Activated T-cell treated with anti-CD3 and anti-CD28 coated beads for 24 hours (primary cell): ENCODE measurements around the gene ABCA13.
"Not testable (repeated sequence)": the region's sequence is repeated elsewhere in the genome, so short reads cannot be mapped to it uniquely, and the experiment has no call there.

Experiments
- DNase-seq: peaks from one replicate; pipeline ENCODE4 v3.0.0-alpha.2; 2020; ENCODE audit warnings: low read depth

The ABCA13 gene

DNA sequence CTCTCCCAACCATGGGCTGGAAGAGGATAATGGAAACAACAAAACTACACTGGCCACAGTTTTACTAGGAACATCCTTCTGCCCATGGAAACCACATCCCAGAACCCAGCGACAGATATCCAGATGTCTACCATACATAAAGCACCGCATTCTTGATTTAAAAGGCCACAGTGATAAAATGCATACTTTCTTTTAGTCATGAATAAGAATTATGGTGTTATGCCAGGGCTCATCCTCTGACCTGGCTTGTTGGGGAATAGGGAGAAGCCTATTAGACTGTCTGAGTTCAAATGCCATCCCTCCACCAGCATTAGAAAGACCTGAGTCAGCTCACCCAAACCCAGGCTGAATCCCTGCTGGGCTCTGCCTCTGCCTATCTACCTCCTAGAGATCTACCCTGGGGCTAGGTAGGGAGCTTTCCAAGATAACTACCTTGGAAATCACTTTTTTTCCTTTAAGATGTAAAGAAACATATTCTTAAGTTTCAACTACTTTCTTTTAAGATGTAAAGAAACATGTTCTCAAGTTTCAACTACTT lies 5.2 kb downstream of the ABCA13 start:
- DNase-seq, result no peak

DNA sequence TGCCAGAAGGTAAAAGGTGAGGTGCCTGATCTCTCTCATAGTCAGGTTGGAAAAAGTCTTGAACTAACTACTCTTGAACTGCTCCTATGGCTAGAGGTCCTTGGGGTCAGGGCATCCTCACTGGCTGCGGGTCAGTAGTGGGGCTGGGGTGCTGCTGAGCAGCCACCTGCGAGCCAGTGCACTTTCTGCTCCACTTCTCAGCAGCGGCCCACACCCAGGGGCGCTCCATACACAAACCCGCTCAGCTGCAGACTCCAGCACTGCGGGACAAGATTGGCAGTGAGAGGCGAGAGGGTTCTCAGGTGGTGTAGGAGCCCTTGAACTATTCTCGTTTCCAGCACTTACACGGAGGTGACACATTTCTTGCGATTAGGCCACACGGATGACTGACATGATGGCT lies 6.0 kb downstream of the ABCA13 start:
- DNase-seq, result no peak

DNA sequence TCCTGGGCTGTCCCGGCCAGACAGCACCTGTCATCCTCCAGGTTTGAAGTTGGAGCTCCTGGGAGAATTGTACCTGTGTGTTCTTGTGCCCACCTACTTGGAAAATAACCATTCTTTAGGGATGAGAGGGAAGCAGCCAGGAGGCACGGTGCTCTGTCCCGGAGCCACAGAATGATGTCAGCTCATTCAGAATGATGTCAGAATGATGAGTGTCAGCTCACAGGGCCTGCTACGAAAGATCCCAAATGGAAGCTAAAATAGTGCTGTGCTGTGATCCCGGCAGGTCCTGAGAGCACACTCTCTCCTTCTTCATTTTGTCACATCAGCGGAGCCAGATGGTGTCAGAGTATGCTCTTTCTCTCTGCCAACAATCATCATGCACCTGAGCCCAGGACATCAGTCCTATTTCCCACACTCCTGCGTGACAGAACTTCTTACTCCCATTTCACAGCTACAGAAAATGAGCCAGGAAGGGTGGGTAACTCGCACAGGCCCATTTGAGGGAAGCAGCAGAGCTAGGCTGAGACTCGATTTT lies 8.3 kb downstream of the ABCA13 start:
- DNase-seq, result no peak

DNA sequence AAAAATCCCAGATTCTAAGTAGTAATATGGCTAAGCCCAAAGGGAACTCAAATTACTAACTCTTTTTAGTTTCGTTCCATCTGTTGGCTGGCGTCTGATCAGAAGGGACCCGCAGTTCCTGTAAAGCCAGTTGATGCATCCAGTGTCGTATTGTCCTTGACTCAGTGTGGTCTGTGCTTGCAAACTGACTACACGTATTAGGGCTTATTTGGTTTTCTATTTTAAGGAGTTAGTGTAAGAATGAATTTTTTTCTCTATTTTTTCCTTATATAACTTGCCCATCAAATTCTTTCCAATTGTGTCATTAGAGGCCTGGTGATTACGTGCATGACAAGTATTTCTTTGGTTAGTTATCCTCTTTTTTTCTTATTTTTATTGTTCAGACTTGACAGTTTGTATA lies 9.7 kb downstream of the ABCA13 start:
- DNase-seq, result no peak

DNA sequence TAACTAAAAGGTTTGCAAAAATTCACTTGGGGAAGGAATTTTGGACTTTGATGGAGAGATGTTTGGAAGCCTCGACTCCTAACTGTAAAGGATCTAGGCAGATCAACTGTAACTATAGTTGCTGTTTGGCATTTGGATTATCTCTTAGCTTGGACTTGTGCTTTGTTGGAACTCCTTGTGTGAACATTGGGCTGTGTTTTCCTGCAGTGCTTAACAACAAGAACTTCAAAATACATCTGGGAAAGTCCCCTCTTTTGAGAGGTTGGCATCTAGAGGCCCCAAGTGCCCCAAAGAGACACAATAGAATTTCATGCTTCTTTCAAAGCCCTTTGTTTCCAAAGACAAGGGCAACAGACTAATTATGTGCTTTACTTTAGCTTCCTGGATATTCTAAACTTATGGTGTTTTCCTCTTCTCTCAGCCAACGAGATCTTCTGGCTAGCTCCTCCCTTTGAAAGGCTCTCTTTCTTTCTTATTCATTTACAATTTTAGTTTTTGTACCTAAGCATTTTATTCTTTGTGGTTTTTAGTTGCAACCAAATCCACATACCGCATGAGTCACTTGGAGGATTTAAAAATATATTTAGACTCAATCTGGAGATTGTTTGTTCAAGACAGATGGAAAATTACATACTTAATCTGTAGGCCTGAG lies 11.6 kb downstream of the ABCA13 start:
- no peak for DNase-seq

DNA sequence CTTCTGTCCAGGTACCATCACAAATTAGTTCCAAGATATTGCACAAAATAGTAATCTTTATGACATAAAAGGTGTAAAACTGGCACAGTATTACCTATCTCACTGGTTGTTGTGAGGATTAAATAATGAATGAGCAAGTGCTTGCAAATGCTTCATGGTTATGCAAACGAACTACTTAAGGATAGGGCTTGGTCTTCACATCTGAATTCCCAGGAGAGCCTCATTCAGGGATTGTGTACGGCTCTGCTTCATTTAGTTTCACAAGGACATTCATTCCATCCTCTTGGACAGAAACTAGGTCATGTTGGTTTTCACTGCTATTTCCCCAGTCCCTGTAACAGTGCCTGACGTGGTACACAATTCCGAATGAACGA lies 12.1 kb downstream of the ABCA13 start:
- no peak for DNase-seq

DNA sequence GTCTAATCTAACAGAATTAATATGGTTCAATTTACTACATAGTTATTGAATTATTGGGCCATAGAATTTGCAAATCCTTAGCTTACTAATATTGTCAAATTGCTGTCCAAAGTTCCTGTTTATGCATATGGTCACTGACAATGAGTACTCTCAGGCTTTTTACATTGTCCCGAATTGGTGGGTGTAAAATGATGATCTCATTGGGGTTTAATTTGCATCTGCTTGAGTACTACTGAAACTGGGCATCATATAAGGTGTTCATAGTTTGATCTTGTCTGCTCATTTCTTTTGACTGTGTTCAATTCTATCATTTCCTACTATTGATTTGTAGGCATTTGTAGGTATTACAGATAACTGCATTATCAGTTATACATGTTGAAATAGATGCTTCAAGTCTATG lies 12.7 kb downstream of the ABCA13 start:
- DNase-seq, result no peak

DNA sequence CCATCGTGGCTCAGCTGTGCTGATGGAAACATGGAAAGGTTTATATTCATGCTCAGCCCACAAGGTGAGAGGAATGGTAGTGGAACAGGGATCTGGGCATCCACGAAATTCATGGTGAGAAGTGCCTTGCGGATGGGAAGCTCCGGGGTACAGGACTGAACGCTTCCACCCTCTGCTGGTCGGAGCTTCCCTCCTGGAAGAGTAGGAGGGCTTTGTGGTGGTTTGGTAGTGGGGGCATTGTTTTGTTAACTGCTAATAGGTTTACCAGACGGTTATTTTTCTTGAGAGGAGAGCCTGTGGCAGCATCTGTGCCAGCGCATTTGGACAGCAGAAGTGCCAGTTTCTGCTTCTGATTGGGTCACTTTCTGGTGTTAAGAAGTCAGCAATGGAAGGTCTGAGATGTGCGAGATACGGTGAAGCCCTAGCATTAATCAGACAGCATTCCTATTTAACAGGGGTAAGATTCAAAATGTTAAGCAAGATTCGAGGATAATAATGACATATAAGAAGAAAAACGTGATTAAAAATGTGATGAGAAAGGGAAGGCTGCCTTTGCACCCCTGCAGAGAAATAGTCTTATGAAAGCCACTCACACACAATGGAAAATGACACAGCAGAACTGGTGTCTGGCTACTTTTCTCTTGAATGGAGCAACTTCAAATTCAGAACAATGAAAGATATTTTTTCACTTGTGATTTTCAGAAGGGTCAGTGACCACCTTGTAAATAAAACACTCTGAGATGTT lies 17.7 kb downstream of the ABCA13 start:
- no peak for DNase-seq

DNA sequence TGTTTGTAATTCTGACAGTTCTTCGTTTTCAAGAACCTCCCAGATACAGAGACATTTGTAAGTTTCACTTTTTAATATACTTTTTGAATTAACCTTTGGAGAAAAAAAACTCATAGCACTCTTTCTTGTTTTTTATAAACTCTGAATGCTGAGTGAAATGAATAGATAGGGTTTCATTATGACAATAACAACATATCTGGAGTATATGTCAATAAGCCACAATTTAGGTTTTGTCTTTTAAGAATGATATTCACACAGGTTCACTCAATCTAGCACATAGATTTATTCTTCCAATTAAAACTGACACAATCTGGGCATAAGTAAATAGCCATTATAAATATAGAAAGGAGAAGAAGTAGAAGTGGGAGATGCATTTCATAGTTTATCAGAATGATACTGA lies 21.7 kb downstream of the ABCA13 start:
- DNase-seq, result no peak

DNA sequence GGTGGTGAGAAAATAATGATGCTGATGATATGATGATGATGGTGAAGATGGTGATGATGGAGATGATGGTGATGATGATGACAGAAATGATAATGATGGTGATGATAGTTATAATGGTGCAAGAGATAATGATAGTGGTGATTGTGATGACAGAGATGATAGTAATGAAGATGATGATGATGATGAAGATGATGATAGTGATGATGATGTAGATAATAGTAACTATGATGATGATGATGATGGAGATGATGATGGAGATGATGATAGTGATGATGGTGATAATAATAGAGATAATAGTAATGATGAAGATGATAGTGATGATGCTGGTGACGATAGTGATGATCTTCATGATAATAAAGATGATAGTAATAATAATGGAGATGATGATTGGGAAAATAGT lies 22.2 kb downstream of the ABCA13 start:
- DNase-seq, result no peak

DNA sequence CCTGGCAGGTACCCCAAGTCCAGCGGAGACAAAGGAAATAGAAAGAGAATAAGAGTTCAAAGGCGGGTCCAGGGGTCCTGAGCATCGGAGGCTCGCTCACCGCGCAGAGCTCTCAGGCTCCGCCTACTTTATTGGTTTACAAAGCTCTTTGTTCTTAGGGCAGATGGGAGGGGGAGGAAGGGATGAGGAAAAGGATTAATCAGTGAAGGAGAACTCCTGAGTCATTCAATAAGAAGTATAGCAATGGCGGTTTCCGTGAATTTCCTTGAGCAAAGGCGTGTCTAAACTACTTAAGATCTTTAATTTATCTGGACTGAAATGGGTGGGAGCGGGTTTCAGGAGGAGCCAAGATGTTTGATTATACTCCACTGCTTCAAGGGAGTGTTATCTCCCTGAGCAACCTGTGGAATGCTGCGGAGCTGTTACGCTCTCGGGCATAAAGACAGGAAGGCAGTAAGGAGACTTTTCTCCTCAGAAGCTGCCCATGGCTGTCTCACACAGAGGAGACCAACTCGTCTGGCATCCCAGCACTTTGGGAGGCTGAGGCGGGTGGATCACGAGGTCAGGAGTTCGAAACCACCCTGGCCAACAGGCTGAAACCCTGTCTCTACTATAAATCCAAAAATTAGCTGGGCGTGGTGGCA lies 29.8 kb downstream of the ABCA13 start:
- DNase-seq, result not testable (repeated sequence)

DNA sequence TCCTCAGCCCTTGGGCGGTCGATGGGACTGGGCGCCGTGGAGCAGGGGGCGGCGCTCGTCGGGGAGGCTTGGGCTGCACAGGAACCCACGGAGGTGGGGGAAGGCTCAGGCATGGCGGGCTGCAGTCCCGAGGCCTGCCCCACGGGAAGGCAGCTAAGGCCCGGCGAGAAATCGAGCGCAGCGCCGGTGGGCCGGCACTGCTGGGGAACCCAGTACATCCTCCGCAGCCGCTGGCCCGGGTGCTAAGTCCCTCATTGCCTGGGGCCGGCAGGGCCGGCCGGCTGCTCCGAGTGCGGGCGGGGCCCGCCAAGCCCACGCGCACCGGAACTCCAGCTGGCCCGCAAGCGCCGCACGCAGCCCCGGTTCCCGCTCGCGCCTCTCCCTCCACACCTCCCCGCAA lies 31.7 kb downstream of the ABCA13 start:
- not testable (repeated sequence) for DNase-seq

DNA sequence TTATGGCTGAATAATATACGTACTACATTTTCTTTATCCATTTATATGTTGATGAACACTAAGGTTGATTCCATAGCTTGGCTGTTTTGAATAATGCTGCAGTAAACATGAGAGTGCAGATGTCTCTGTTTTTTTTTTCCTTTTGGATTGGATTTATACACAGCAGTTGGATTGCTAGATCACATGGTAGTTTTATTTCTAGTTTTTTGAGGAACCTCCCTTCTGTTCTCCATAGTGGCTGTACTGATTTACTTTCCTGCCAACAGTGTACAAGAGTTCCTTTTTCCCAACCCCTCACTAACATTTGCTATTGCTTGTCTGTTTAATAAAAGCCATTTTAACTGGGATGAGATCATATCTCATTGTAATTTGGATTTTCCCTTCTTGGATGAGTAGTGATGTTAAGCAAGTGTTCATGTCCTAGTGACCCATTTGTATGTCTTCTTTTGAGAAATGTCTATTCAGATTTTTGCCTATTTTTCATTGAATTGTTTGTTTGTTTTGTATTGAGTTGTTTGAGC lies 36.0 kb downstream of the ABCA13 start:
- no peak for DNase-seq

DNA sequence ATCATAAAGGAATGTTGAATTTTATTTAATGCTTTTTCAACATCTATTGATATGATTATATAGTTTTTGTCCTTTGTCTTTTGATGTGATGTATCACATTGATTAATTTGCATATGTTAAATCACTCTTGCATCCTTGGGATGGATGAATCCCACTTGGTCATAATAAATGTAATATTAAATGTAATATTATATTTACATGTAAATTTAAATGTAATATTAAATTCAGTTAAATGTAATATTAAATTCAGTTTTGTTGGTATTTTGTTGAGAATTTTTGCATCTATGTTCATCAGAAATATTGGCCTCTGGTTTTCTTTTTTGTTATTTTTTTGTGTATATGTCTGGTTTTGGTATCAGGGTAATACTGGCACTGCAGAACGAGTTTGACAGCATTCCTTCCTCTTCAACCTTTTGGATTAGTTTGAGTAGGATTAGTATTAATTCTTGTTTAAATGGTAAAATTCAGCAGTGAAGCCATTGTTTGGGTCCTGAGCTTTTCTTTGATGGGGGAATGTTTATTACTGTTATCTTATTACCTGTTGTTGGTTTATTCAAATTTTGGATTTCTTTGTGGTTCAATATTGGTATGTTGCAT lies 37.8 kb downstream of the ABCA13 start:
- no peak for DNase-seq

DNA sequence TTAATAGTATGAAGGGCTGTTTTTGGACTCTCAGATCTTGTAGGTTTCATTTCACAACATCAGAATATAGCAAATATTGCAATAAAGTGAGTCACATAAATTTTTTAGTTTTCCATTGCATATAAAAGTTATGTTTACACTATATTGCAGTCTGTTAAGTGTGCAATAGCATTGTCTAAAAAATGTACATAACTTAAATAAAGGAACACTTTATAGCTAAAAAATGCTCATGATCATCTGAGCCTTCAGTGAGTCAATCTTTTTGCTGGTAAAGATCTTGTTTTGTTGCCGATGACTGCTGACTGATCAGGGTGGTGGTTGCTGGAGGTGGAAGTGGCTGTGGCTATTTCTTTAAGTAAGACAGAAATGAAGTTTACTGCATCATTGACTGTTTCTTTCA lies 42.0 kb downstream of the ABCA13 start:
- DNase-seq, result no peak

DNA sequence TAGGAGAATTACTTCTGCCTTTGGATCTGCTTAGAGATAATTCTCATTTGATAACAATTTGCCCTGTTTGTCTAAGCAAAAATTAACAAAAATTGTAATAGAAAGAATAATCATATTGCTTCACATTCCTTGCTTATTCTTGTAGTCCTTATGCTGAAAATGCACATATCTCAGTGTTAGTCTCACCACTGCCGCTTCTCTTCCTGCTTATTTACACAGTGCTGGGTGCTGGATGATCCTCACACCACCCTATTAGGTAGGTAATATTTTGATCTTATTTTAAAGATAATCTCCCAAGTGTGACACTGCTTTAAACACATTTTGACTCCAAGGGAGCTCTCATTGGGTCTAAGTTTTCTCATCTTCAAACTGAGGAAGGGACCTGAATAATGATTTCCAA lies 46.0 kb downstream of the ABCA13 start:
- DNase-seq, result no peak

DNA sequence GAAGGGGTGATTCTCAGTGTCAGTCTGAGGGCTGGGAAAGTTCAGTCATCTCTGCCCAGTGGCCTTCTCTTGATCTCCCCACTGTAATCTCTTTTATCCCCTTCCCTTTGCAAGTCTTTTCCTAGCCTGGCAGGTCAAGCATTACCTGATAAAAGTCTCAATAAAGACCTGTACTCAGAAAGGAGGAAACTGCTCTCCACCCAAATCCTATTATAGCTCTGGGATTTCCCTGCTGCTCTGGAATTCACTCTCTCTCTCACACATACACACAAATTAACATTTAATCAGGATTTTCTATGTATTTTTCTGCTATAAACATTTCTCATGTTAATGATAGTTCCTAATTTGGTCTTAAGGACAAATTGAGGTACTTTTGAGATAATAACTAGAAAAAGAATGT lies 46.5 kb downstream of the ABCA13 start:
- DNase-seq, result no peak

DNA sequence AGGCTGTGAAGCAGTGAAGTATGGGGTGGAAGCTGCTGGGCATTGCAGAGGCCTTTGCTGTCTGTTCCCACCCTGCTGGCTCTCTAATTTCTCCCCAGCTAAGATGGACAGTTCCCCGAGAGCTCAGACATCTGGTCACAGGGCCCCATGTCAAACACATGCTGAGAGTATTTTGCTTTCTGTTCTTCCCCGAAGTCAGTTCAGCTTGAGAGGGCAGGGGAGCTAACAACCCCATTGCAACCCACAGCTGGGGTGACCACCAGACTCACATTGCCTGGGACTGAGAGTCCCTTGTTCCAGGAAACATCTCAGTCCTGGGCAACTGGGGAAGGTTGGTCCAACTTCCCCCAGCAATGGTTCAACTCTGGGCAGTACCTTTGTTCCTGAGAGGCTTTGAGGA lies 52.8 kb downstream of the ABCA13 start:
- no peak for DNase-seq

DNA sequence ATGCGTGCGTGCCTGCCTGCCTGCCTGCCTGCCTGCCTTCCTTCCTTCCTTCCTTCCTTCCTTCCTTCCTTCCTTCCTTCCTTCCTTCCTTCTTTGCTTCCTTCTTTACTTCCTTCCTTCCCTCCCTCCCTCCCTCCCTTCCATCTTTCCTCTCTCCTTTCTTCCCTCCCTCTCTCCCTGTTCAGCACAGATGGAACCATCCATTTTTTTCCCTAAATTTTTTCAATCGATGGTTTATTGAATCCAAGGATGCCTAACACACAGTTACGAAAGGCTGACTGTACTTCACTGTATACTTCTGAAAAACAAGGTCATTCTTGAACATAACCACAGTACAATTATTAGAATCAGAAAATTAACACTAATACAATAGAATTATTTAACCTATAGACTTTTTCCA lies 53.8 kb downstream of the ABCA13 start:
- DNase-seq, result no peak

DNA sequence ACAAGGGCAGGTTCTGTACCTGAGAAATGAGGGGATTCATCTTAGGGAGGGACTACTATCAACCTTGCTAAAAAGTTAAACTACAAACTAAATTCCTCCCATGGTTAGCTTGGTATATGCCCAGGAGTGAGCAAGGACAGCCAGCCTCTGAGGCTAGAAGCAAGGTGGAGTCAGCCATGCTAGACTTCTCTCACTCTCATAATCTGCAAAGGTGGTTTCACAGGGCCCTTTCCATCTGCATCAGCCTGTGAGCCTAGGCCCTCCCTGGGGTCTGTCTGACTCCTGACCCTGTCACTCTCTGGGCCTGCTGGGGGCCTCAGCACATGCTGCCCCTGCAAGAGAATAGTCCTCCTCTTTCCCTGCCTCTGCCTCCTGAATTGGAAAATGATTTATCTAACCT lies 66.1 kb downstream of the ABCA13 start:
- no peak for DNase-seq

DNA sequence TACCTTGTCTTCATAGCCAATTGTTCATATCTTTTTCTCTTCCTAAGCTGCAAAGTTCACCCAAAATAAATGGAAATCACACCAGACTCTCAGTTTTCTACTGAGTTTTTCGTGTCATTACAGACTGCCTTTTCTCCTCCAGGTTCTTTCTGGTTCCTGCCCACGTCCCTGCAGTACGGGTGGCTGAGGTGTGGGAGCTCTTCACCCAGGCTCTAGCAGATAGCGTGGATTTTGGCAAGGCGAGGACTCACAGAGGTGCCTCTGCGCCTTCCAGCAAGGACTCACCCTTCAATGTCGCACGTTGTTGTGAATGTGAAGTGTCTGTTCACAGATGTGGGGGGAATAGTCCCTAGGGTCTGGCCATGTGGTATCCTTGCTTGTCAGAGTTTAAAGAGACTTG lies 71.6 kb downstream of the ABCA13 start:
- no peak for DNase-seq

DNA sequence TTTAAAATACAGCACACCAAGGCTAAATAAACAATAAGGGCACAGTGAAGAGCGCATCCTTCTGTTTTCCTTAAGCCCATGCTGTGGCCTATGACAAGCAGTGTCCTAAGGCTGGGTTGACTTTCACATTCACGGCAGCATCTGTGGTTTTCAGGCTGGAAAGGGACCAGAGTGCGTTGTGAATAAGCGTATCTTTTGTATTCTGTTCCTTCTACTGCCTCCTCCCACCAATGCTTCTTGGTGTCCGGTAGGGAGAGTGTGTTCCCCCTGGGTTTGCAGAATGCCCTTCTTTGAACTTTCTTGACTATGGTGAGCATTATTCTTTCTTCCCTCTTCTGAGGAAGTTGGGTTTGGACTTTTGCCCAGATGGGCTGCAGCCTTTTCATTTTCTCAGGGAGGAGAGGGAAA lies 73.6 kb downstream of the ABCA13 start:
- DNase-seq, result no peak
